GM06990 (cell line): ENCODE data around the gene OPRM1.

Experiments used
- DNase-seq: peaks from one replicate; pipeline ENCODE4 v3.0.0-alpha.2; 2011; ENCODE audit not compliant: insufficient read length; ENCODE audit errors: extremely low read depth
- H3K27me3 ChIP-seq: replicated peaks from 2 replicates; pipeline ENCODE4 v1.6.0; 2011; ENCODE audit warnings: low read length; ENCODE audit not compliant: control insufficient read depth, insufficient read depth
- H3K36me3 ChIP-seq: 2 replicates; pipeline ENCODE4 v1.5.1; 2011; ENCODE audit warnings: low read length; ENCODE audit not compliant: control insufficient read depth, insufficient read depth
- H3K4me3 ChIP-seq: replicated peaks from 2 replicates; pipeline ENCODE4 v1.5.1; 2011; ENCODE audit warnings: low read depth, mild to moderate bottlenecking, control low read depth, low read length
- CTCF ChIP-seq: IDR thresholded peaks from 2 replicates; pipeline ENCODE4 v1.5.1; 2011; ENCODE audit warnings: low read length, control low read depth, mild to moderate bottlenecking, inconsistent platforms; ENCODE audit not compliant: insufficient read depth, poor library complexity, severe bottlenecking

OPRM1 gene

GRCh38 chr6:154092326-154092962, 53.4 kb downstream of the OPRM1 start:
- H3K36me3 ChIP-seq, result no peaks in the 10 kb centered on the region
- no peak overlapping the region for H3K4me3 ChIP-seq
- H3K27me3 ChIP-seq, result no peaks in the 10 kb centered on the region; the same call in 1 of the 2 replicates
- no peak for TF ChIP-seq CTCF
- DNase-seq, result no peak

GRCh38 chr6:154093231-154094044, 54.4 kb downstream of the OPRM1 start:
- Histone ChIP-seq H3K36me3 (no peaks in the 10 kb centered on the region), H3K27me3 (no peaks in the 10 kb centered on the region; the same call in 1 of the 2 replicates), H3K4me3 (no peak overlapping the region)
- TF ChIP-seq CTCF, result no peak
- DNase-seq, result no peak

GRCh38 chr6:154095571-154095970, 56.5 kb downstream of the OPRM1 start:
- no peak for DNase-seq
- Histone ChIP-seq H3K4me3 (no peak overlapping the region), H3K36me3 (no peaks in the 10 kb centered on the region), H3K27me3 (no peaks in the 10 kb centered on the region; the same call in 1 of the 2 replicates)
- no peak for TF ChIP-seq CTCF

GRCh38 chr6:154096316-154096715, 57.3 kb downstream of the OPRM1 start:
- Histone ChIP-seq H3K27me3 (no peaks in the 10 kb centered on the region; the same call in 1 of the 2 replicates), H3K4me3 (no peak overlapping the region), H3K36me3 (no peaks in the 10 kb centered on the region)
- TF ChIP-seq CTCF, result no peak
- no peak for DNase-seq

GRCh38 chr6:154096834-154097233, 57.8 kb downstream of the OPRM1 start:
- Histone ChIP-seq H3K4me3 (no peak overlapping the region), H3K27me3 (no peaks in the 10 kb centered on the region; the same call in 1 of the 2 replicates), H3K36me3 (no peaks in the 10 kb centered on the region)
- no peak for TF ChIP-seq CTCF
- no peak for DNase-seq
